LHCN-M2 (cell line): ENCODE results near the gene CHRNA1. TPM values are rescaled to one million over a fixed set of nuclear protein-coding genes. Genes with fewer than 3 reads are reported as not detected.
A peak's percentile ranks its signal among the peaks of the same experiment; 100 is the strongest.
"Not testable (repeated sequence)": the region's sequence is repeated elsewhere in the genome, so short reads cannot be mapped to it uniquely, and the experiment has no call there.

ENCODE experiments used
- DNase-seq: peaks from one replicate; pipeline ENCODE4 v3.0.0-alpha.2; 2012; ENCODE audit warnings: low read depth
- total RNA-seq: library from RNA; depleted of rRNA; stranded (reverse); fragments of >200 nt; gene quantifications from 2 replicates; pipeline ENCODE4 v1.2.3, GENCODE V29; 2014; rRNA removed

Gene CHRNA1
- total RNA-seq, 1 experiment from 2014 or later, result 762 TPM

DNA sequence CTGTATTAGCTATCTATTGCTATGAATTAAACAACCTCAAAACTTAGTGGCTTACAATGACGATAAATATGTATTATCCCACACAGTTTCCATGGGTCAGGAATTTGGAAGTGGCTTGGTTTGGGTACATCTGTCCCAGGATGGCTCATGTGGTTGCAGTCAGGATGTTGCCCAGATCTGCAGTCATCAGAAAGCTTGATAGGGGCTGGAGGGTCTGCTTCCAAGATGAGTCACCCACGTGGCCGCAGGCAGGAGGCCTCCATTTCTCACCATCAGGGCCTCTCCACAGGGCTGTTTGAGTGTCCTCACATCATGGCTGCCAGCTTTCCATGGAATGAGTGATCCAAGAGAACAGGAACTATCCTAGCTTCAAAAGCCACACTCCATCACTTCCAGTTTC, 46.4 kb downstream of the CHRNA1 start:
- DNase-seq, result peak; percentile 14

DNA sequence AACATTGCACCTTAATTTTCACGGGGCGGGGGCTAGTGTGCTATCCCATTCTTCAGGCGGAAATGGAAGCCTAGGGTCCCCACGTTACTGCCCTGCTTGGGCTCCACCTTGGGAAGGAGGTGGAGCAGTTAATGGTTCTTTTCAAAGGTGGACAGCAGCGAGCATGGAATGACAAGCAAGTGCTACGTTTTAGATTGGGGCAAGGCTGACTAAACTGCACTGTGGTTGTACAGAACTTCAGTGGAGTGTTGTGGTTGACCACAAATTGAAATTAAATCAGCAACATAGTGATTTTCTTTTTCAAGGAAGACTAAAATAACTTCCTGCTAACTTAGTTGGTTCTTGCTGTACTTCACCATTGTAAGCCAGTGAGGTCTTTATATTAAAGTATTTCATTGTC, 47.0 kb downstream of the CHRNA1 start:
- peak; percentile 77 for DNase-seq

GRCh38 chr2:174716785-174717184, 47.5 kb downstream of the CHRNA1 start:
- DNase-seq, result no peak

DNA sequence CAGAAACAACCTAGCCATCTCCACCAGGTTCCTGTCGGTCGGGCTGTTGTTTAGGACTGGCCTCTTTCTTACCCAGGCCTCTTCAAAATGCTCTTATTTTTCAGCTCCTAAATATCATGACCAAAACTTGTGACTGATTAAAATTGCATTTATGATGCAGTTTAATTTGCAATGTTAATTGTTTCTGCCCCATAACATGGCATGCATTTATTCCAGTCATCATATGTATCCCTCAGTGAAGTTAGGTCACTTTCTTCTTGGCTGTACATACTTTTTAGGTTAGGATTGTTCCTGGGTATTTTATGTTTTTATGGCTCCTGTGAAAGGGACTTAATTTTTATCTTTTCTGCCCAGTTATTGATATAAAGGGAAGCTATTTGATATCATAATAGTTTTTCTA, 50.6 kb downstream of the CHRNA1 start:
- DNase-seq, result no peak

DNA sequence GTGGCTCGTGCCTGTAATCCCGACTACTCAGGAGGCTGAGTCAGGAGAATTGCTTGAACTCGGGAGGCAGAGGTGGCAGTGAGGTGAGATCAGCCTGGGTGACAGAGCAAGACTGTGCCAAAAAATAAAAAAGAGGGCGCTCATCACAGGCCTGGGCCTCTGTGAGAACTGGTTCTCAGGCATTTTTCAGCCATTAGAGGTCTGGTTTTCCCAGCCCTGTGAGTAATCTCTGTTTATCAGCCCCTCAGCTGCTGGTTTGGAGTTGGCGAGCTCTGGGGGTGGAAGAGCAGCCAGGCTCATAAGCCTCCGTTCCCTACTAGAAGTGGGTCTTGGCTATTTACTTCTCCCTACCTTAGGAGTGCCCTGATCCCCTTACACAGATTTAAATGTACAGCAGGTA, 53.1 kb downstream of the CHRNA1 start:
- DNase-seq, result peak; percentile 47

GRCh38 chr2:174709416-174710004, 54.8 kb downstream of the CHRNA1 start:
- DNase-seq, result not testable (repeated sequence)

GRCh38 chr2:174708713-174709112, 55.6 kb downstream of the CHRNA1 start:
- no peak for DNase-seq

DNA sequence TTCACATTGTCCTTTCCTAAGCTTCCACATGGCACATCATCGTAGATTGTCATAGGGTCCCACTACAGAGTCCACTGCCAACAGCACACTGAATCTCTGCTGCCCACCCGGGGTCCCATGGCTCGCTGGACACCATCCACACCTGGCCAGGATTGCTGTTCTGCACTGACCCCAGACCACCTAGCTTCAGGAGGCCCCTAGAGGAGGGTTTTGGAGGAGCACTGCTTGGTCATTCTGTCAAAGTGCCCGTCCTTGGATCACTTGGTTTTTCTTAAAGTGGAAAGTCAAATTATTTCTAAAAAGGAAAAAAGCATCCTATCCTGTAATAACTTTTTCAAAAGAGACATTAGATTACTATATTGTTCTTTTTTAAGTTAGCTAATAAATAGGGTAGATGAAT, 59.0 kb downstream of the CHRNA1 start:
- no peak for DNase-seq

DNA sequence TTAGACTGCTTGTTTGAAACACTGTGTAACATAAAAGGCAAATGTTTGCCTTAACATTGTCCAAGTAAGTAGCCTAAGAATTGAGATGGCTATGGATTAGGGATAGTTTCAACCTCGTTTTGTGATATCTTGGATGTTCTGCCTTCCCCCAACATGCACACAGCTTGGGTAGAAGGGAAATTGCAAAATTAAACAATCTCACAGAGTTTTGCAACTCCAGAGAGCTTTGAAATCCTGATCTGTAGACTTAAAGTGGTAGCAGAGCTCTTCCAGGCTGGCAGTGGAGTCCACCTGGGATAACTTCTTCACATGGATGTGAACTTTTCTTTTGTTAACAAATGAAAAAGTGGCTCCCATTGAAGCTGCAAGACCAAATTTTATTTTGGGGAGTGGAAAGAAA, 59.6 kb downstream of the CHRNA1 start:
- no peak for DNase-seq

DNA sequence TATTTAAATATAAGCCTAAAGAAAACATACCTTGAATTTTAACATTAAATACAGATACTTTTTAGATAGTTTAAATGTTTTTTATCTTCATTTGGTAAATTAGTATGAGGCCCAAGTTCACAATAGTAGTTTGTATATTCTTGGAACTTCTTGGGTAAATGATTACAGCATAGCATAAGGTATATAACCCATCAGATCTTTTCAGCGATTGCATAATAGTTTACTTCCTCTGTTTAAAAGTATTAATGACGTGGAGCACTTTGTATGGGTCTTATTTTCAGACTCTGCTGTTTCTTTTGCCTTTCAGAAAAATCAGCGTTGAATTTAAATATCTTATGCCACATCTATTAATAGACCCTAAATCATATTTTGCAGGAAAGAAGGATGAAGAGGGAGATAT, 60.2 kb downstream of the CHRNA1 start:
- DNase-seq, result no peak

DNA sequence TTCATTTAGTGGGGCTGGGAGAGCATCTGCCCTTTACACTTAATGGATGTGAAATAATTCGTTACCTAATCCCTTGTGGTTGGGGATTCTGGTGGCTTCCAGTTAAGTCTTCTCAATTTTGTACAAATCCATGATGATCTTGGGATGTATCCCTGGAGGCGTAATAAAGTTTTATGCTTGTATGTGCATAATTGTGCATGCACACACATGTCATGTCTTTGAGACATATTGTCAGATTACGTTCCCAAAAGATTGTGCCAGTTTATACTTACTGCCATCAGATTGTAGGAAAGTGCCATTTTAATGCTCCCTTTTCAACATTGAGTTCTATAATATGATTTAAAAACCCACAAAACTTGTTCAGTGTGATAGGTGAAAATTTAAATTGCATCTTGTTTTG, 60.8 kb downstream of the CHRNA1 start:
- no peak for DNase-seq

DNA sequence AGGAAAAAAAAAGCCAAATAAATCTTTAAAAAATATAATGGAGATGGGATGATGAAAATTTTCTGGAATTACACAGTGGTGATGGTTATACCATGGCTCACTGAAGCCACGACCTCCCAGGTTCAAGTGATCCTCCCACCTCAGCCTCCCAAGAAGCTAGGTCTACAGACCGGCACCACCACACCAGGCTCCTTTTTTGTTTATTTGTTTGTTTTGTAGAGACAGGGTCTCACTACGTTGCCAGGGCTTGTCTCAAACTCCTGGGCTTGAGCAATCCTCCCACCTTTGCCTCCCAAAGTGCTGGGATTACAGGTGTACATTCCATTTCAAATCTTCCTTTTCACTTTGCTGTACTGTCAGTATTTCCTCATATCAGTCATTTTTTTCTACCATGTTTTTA, 61.7 kb downstream of the CHRNA1 start:
- DNase-seq, result no peak

DNA sequence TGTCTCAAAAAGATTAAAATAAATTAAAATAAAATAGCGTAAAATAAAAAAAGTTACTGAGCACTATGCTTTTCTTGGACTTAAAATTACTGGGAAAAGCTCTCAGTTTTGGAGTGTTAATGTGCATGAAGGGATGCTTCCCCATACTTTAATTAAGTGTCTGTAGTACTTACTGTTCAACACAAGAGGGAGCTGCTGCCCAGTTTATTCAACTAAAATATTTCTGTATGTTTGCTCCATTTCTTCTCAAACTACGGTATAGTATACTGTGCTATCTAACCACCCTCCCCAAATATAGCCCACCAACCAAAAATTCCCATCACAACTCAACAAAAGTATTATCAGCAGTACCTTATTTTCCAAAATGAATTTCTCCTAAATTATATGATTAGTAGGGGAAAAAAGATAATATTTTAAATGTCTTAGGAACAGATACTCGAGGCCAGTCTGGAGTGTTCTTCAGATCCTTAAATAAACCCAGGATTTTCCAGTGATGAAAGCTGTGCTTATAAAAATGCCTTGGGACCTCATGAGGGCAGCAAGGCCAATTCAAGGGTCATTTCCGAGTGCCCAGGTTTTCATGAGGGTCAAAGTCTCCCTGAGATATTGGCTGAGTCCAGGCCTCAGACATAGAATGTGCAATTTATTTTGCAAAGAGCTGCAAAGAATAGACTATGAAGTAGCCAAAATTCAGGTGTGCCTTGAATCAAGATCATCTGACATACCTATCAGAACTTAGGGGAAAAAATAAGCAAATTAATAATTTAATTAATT, 64.1 kb downstream of the CHRNA1 start:
- DNase-seq, result peak; percentile 48

Other genes starting within 250 kb of the CHRNA1 start
- gene WIPF1, start 166.7 kb downstream of the CHRNA1 start, total RNA-seq, result 11.9 and 19.4 TPM in 2 replicates
- gene CHN1, start 240.9 kb upstream of the CHRNA1 start, total RNA-seq, result 61.4 and 61.7 TPM in 2 replicates